HG03139 (cell line): ENCODE measurements around the gene LMF2.

Experiments
- ATAC-seq: cut with Tn5 transposase; IDR thresholded peaks from one replicate; pipeline ENCODE4 v1.9.1; 2021; ENCODE audit not compliant: unreplicated experiment

LMF2 gene

GRCh38 chr22:50465066-50465930 lies 42.2 kb downstream of the LMF2 start:
- no peak for ATAC-seq

DNA sequence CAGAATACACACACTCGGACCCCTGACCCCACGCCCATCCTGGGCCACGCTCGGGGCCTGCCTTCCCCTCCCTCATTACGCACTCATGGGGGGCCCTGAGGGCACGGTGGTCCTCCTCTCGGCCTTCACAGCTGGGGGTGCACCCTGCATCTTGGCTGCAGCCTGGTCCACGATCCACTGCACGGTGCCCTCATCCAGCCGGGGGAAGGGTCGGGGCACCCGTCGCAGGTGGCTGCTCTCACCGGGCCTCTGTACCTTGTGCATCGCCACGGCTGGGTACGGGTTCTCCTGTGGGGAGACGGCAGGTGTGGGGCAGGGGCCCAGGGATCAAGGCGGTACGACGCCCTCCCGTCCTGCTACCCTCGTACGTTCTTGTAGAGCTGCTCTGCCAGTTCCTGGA lies 43.1 kb downstream of the LMF2 start:
- ATAC-seq: no peak

GRCh38 chr22:50463188-50463900 lies 44.2 kb downstream of the LMF2 start:
- ATAC-seq: no peak

DNA sequence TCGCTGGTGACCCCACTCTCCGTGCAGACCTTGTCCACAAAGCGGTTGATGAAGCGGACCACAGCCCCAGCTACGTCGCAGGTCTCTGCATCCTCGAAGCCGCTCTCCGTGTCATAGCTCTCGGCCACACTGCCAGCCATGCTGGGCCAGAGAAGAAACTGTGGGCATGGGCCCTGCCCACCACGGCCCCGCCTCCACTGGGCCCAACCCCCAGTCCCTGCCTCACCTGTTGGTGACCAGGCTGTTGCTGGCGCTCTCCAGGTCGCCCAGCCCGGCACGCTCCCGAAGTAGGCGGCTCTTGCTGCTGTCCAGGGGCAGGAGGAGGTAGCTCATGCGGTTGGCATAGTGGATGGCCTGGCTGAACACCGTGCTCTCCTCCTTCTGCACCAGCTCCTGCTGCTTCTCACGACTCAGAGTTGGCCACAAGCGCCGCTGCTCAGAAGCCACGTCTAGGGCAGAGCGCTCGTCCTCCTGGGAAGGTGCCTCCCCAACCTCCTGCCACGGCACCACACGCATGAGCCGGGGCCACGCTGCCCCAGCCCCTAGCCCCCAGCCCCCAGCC lies 45.4 kb downstream of the LMF2 start:
- no peak for ATAC-seq

DNA sequence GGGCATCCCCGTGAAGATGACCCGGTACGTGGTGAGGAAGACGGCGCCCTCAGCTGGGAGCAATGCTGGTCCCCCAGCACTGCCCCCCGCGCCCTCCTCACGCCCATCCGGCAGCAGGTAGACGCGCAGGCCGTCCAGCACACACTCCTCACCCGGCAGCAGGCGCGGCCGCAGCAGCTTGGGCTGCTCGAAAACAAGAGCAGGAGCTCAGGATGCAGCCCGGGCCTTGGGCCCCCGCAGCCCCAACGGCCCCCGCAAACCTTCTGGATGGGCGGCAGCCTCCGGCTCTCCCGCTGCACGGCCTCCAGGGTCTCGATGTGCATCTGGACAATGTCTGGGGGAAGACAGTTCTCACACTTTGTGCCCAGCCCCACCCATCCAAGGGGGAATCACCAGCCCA lies 46.0 kb downstream of the LMF2 start:
- ATAC-seq: no peak

DNA sequence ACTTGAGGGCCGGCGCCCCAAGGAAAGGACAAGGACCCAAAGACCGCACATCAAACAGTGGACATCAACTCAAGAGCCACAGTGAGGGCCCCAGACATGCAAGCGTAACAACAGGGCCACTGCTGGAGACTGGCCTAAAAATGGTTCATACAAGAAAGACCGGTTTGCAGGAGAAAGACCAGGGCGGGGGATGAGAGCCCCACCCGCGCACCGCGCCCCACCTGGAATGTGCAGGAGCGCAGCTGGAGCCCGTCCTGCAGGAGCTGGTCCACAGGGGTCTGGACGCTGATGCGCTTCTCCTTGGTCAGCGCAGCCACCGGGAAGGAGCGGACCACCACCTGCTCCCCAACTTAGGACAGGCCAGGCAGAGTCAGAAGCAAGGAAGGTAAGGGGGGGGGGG lies 46.6 kb downstream of the LMF2 start:
- ATAC-seq: no peak

- ATAC-seq: no peak
These were observed 47.9 kb downstream of the LMF2 start for GRCh38 chr22:50459496-50460140.

DNA sequence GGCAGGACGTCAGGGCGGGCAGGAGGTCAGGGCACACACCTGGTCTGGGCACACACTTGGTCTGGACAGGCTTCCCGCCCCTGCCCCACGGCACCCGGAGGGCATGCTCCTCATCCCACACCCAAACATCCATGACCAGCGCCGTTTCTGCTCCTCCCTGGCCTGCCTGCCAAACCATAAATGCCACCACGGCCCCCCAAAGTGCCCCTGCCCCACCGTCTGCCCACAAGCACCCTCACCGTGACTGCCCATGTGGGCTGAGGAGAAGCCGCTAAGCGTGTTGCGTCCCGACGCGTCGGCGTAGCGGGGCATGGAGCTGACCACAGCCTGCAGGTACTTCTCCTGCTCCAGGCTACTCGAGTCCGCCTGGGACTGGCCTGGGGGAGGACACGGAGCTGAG lies 48.5 kb downstream of the LMF2 start:
- ATAC-seq: no peak

DNA sequence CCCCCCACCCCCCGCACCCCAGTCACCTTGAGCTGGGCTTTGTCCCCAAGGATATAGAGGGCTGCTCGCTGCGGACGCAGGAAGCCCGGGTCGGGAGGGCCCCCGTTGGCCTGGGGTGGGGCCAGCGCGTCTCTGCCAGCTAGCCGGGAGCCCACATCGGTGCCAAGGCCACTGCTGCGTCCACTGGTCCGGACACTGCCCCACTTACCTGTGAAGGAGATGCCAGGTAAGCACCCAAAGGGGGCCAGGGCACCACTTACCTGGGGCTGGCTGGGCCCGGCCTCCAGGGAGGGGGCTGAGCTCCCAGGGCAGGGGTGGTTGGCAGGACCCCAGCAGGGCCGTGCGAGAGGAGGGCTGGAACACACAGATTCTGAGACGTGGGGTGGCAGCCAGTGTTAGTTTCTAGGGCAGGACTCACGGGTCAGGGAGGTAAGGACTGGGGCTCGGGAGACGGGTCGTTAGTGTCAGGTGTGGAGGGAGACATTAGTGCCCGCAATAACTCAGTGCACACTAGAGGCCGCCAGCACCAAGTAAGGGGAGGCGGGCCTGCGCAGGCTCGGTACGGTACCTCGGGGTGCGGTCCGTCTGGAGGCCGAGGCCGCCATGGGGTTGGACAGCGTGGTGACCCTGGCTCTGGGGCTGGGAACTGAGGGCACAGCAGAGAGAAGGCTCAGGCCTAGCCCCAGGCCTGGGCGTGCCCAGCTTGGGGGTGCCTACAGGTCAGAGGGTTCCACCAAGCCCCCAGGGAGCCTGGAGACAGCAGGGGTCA lies 50.9 kb downstream of the LMF2 start:
- no peak for ATAC-seq

DNA sequence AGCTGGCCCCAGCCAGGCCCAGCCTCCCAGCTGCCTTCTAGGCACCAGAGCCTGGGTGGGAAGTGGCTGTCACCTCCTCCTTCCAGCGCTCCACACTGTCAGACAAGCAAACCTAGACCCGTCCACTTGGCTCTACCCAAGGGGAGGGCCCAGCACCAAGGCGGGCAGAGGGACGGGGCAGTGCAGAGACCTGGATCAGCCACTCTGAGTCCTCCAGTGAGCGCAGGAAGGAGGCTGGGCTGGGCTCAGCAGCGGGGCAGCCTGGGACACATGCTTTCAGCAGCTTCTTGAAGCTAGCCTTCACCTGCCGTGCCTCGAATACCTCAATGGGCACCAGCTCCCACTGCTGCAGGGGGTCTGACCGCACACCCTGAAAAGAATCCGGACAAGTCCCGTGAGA lies 51.5 kb downstream of the LMF2 start:
- no peak for ATAC-seq

DNA sequence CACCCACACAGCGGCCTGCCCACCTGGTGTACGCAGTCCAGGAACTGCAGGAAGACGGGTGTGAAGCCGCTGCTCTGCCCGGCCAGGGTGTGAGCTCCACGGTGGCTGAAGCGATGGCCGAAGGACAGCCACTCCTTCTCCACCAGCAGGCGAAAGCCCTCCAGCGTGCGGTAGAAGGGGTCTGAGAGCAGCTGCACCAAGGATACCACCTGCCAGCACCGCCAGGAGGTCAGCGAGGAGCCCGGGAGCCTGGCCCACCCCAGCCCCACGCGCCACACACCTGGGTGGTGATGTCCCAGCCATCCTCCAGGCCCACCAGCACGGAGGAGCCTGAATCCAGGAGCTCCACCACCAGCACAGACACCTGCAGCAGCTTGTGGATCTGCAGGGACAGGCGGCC lies 52.3 kb downstream of the LMF2 start:
- ATAC-seq: no peak

DNA sequence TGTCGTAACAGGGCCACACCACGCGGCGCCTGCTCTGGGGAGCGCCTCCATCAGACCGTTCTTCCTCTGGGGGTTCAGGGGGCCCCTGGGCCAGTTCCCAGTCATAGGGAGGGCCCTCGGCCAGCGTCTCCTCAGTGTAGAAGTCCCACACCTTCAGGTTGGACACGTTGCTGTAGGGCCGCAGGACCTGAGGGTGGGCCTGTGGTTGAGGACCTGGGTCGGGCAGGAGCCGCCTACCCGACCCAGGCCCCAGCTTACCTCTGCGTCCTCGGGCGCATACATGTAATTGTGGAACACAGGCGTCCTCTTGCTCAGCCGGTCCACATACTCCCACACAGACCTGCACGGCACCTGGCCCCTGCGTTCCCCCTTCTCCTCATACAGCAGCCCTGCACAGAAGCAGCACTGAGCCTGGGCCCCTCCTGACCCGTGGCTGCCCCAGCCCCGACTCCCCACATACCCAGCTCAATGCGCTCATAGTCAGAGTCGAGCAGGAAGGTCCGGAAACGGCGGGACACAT lies 52.9 kb downstream of the LMF2 start:
- no peak for ATAC-seq
